Ectodermal cell (in vitro differentiated cells): ENCODE data around the gene CCNT1. TPM values are rescaled to one million over a fixed set of nuclear protein-coding genes. Genes with fewer than 3 reads are reported as not detected.

Experiments
- H3K27ac ChIP-seq: 2 replicates; pipeline ENCODE4 v1.7.0; 2013; ENCODE audit warnings: mild to moderate bottlenecking, low read depth, low read length; ENCODE audit not compliant: insufficient read depth, poor library complexity, severe bottlenecking
- H3K27me3 ChIP-seq: 2 replicates; pipeline ENCODE4 v1.7.0; 2013; ENCODE audit warnings: mild to moderate bottlenecking, low read length; ENCODE audit not compliant: insufficient read depth, control insufficient read depth, poor library complexity, severe bottlenecking
- H3K36me3 ChIP-seq: one replicate; pipeline ENCODE4 v1.7.0; 2013; ENCODE audit warnings: low read length; ENCODE audit not compliant: control insufficient read depth, insufficient read depth
- H3K4me1 ChIP-seq: one replicate; pipeline ENCODE4 v1.7.0; 2013; ENCODE audit warnings: low read length; ENCODE audit not compliant: control insufficient read depth, insufficient read depth
- H3K4me3 ChIP-seq: 2 replicates; pipeline ENCODE4 v1.7.0; 2013; ENCODE audit warnings: low read depth, low read length, control low read depth; ENCODE audit not compliant: insufficient read depth
- H3K9me3 ChIP-seq: 2 replicates; pipeline ENCODE4 v1.7.0; 2013; ENCODE audit warnings: mild to moderate bottlenecking, low read length, moderate library complexity; ENCODE audit not compliant: control insufficient read depth
- WGBS, 2 experiments: methylation state at CpG; one replicate each; pipeline ENCODE4 v1.1.7; 2013; ENCODE audit warnings: missing lambda C conversion rate in 2 of 2; 5-methylcytosine and 5-hydroxymethylcytosine counted together
- polyA plus RNA-seq, 4 experiments: library from polyadenylated mRNA; stranded (reverse); fragments of 50-300 nt; gene quantifications; one replicate each; pipeline ENCODE4 v1.2.3, GENCODE V29; 2013

Gene CCNT1
- 36.1 TPM for polyA plus RNA-seq (2013, experiment 1 of 4)
- 42.5 TPM for polyA plus RNA-seq (2013, experiment 2 of 4)
- polyA plus RNA-seq (2013, experiment 3 of 4): 27.5 TPM
- polyA plus RNA-seq (2013, experiment 4 of 4): 30.2 TPM

- Histone ChIP-seq H3K9me3 (no peaks in the 10 kb centered on the region), H3K36me3 (peaks cover 20% of the 10 kb centered on the region), H3K4me1 (peaks cover 7% of the 10 kb centered on the region), H3K27me3 (no peaks in the 10 kb centered on the region), H3K4me3 (peak within 1 kb of the TSS; percentile 98), H3K27ac (peak within 1 kb of the TSS; percentile 95)
- 0 to 1% methylated on average over 61 of the region's 61 CpGs for WGBS, 2 experiments
Measured at GRCh38 chr12:48716493-48717251, at the start of gene CCNT1. CCNT1 (minus strand) TSS chr12:48716707; CDS start chr12:48716675, 32 bp downstream.

- H3K36me3 ChIP-seq: peaks cover 25% of the 10 kb centered on the region
Measured at GRCh38 chr12:48765753-48766162, 49.3 kb upstream of the CCNT1 start.

GRCh38 chr12:48764521-48764920 is 48.0 kb upstream of the CCNT1 start:
- H3K4me3 ChIP-seq: no peak overlapping the region
- H3K27me3 ChIP-seq: no peaks in the 10 kb centered on the region
- peaks cover 17% of the 10 kb centered on the region for H3K36me3 ChIP-seq
- no peaks in the 10 kb centered on the region for H3K9me3 ChIP-seq
- 94 to 95% methylated on average over 2 of the region's 2 CpGs for WGBS, 2 experiments
- peaks cover 5% of the 10 kb centered on the region for H3K4me1 ChIP-seq
- H3K27ac ChIP-seq: no peak overlapping the region

More at GRCh38 chr12:48765753-48766162, 49.3 kb upstream of the CCNT1 start:
- 94% methylated on average over 5 of the region's 5 CpGs for WGBS, 2 experiments
- no peak overlapping the region for H3K4me3 ChIP-seq
- peaks cover 5% of the 10 kb centered on the region for H3K4me1 ChIP-seq
- H3K27ac ChIP-seq: no peak overlapping the region
- no peaks in the 10 kb centered on the region for H3K9me3 ChIP-seq
- H3K27me3 ChIP-seq: no peaks in the 10 kb centered on the region

GRCh38 chr12:48758737-48759136 is 42.2 kb upstream of the CCNT1 start:
- Histone ChIP-seq H3K27ac (no peak overlapping the region), H3K9me3 (no peaks in the 10 kb centered on the region), H3K27me3 (no peaks in the 10 kb centered on the region), H3K4me1 (no peaks in the 10 kb centered on the region), H3K36me3 (no peaks in the 10 kb centered on the region), H3K4me3 (no peak overlapping the region)

GRCh38 chr12:48758186-48758585 is 41.7 kb upstream of the CCNT1 start:
- no peak overlapping the region for H3K4me3 ChIP-seq
- no peak overlapping the region for H3K27ac ChIP-seq
- H3K4me1 ChIP-seq: no peaks in the 10 kb centered on the region
- no peaks in the 10 kb centered on the region for H3K27me3 ChIP-seq
- H3K9me3 ChIP-seq: no peaks in the 10 kb centered on the region
- no peaks in the 10 kb centered on the region for H3K36me3 ChIP-seq
- WGBS, 2 experiments: 75 to 84% methylated on average over 4 of the region's 4 CpGs

- WGBS, 2 experiments: 45 to 76% methylated on average over 1 to 2 of the region's 2 CpGs
- H3K27ac ChIP-seq: no peak overlapping the region
- no peaks in the 10 kb centered on the region for H3K36me3 ChIP-seq
- no peaks in the 10 kb centered on the region for H3K27me3 ChIP-seq
- H3K4me1 ChIP-seq: no peaks in the 10 kb centered on the region
- no peaks in the 10 kb centered on the region for H3K9me3 ChIP-seq
- H3K4me3 ChIP-seq: no peak overlapping the region
Measured at GRCh38 chr12:48750769-48751356, 34.4 kb upstream of the CCNT1 start.

GRCh38 chr12:48750215-48750614 is 33.7 kb upstream of the CCNT1 start:
- Histone ChIP-seq H3K4me3 (no peak overlapping the region), H3K9me3 (no peaks in the 10 kb centered on the region), H3K27ac (no peak overlapping the region), H3K4me1 (no peaks in the 10 kb centered on the region), H3K36me3 (no peaks in the 10 kb centered on the region), H3K27me3 (no peaks in the 10 kb centered on the region)
- WGBS, 2 experiments: 85 to 91% methylated on average over 1 of the region's 1 CpG

GRCh38 chr12:48744251-48745008 is 27.9 kb upstream of the CCNT1 start:
- Histone ChIP-seq H3K4me1 (no peaks in the 10 kb centered on the region), H3K27me3 (peaks cover 8% of the 10 kb centered on the region), H3K36me3 (no peaks in the 10 kb centered on the region), H3K4me3 (no peak overlapping the region), H3K27ac (no peak overlapping the region), H3K9me3 (no peaks in the 10 kb centered on the region)
- 87 to 95% methylated on average over 7 of the region's 9 CpGs for WGBS, 2 experiments

GRCh38 chr12:48739618-48740269 is 23.2 kb upstream of the CCNT1 start:
- no peak overlapping the region for H3K27ac ChIP-seq
- WGBS, 2 experiments: 70 to 82% methylated on average over 5 of the region's 5 CpGs
- H3K36me3 ChIP-seq: no peaks in the 10 kb centered on the region
- no peaks in the 10 kb centered on the region for H3K4me1 ChIP-seq
- H3K27me3 ChIP-seq: peaks cover 16% of the 10 kb centered on the region
- H3K4me3 ChIP-seq: no peak overlapping the region
- no peaks in the 10 kb centered on the region for H3K9me3 ChIP-seq
